ENCODE measurements around the gene KPTN. TPM values are rescaled to one million over a fixed set of nuclear protein-coding genes. Genes with fewer than 3 reads are reported as not detected.
A peak's percentile ranks its signal among the peaks of the same experiment; 100 is the strongest.

The KPTN gene
- total RNA-seq, 1 experiment from 2014 or later = 22.8 TPM

- Mint-ChIP-seq H3K36me3 (ENCODE audit: insufficient read depth, unreplicated experiment) (peaks cover 45% of the 10 kb centered on the region), H3K9me3 (ENCODE audit: low read depth, unreplicated experiment) (no peaks in the 10 kb centered on the region), H3K4me1 (ENCODE audit: low read depth, unreplicated experiment) (peaks cover 27% of the 10 kb centered on the region), H3K27ac (ENCODE audit: unreplicated experiment) (peak overlapping the region; percentile 89), H3K4me3 (ENCODE audit: low read depth, unreplicated experiment) (peak overlapping the region; percentile 98), H3K27me3 (ENCODE audit: unreplicated experiment) (no peaks in the 10 kb centered on the region)
- BruUV-seq (replicated peaks) = TSS peak; percentile 50
- intact Hi-C loops (cut with micrococcal nuclease; ENCODE audit: unreplicated experiment) = loop anchor here (5.0 kb wide), 1 partner anchor 93 kb away; the partner anchor contains the start of gene BICRA
- no peak for TF ChIP-seq CTCF (IDR thresholded peaks at IDR 0.05; ENCODE audit: unreplicated experiment)
- DNase-seq = no peak
- CTCF ChIA-PET = interaction anchor here (0.7 kb wide), 1 partner anchor 126 kb away, joined by 3 read pairs; no protein-coding TSS in a partner anchor
Observed at GRCh38 chr19:47514151-47514868, 30.3 kb upstream of the KPTN start.

GRCh38 chr19:47512948-47513319 is 28.9 kb upstream of the KPTN start:
- Mint-ChIP-seq H3K4me3 (ENCODE audit: low read depth, unreplicated experiment) (peak overlapping the region; percentile 98), H3K9me3 (ENCODE audit: low read depth, unreplicated experiment) (no peaks in the 10 kb centered on the region), H3K27me3 (ENCODE audit: unreplicated experiment) (no peaks in the 10 kb centered on the region), H3K4me1 (ENCODE audit: low read depth, unreplicated experiment) (peaks cover 27% of the 10 kb centered on the region), H3K36me3 (ENCODE audit: insufficient read depth, unreplicated experiment) (peaks cover 45% of the 10 kb centered on the region), H3K27ac (ENCODE audit: unreplicated experiment) (peak overlapping the region; percentile 89)
- BruUV-seq (replicated peaks) = TSS peak; percentile 51
- intact Hi-C loops (cut with micrococcal nuclease; ENCODE audit: unreplicated experiment) = loop anchor here (5.0 kb wide), 1 partner anchor 94 kb away; the partner anchor contains the start of gene BICRA
- CTCF ChIA-PET = interaction anchor here (0.7 to 0.9 kb wide), 2 partner anchors 11 to 28 kb away, joined by 3 to 4 read pairs; no protein-coding TSS in a partner anchor
- no peak for TF ChIP-seq CTCF (IDR thresholded peaks at IDR 0.05; ENCODE audit: unreplicated experiment)
- DNase-seq = no peak

GRCh38 chr19:47512183-47512947 is 28.3 kb upstream of the KPTN start:
- DNase-seq = peak; percentile 78
- no peaks in the 10 kb centered on the region for H3K27me3 Mint-ChIP-seq (ENCODE audit: unreplicated experiment)
- H3K4me1 Mint-ChIP-seq (ENCODE audit: low read depth, unreplicated experiment) = peaks cover 27% of the 10 kb centered on the region
- BruUV-seq (replicated peaks) = TSS peak; percentile 9
- no peaks in the 10 kb centered on the region for H3K9me3 Mint-ChIP-seq (ENCODE audit: low read depth, unreplicated experiment)
- intact Hi-C loops (cut with micrococcal nuclease; ENCODE audit: unreplicated experiment) = loop anchor here (5.0 kb wide), 1 partner anchor 95 kb away; the partner anchor contains the start of gene BICRA
- H3K27ac Mint-ChIP-seq (ENCODE audit: unreplicated experiment) = peak overlapping the region; percentile 89
- CTCF ChIA-PET = interaction anchor here (0.9 kb wide), 1 partner anchor 10 kb away, joined by 4 read pairs; no protein-coding TSS in a partner anchor
- no peak for TF ChIP-seq CTCF (IDR thresholded peaks at IDR 0.05; ENCODE audit: unreplicated experiment)
- peaks cover 46% of the 10 kb centered on the region for H3K36me3 Mint-ChIP-seq (ENCODE audit: insufficient read depth, unreplicated experiment)
- H3K4me3 Mint-ChIP-seq (ENCODE audit: low read depth, unreplicated experiment) = peak overlapping the region; percentile 98

GRCh38 chr19:47511681-47512080 is 27.7 kb upstream of the KPTN start:
- H3K36me3 Mint-ChIP-seq (ENCODE audit: insufficient read depth, unreplicated experiment) = peaks cover 49% of the 10 kb centered on the region
- H3K4me3 Mint-ChIP-seq (ENCODE audit: low read depth, unreplicated experiment) = peak overlapping the region; percentile 98
- DNase-seq = no peak
- peak overlapping the region; percentile 89 for H3K27ac Mint-ChIP-seq (ENCODE audit: unreplicated experiment)
- CTCF ChIA-PET = no interaction called here
- TF ChIP-seq CTCF (IDR thresholded peaks at IDR 0.05; ENCODE audit: unreplicated experiment) = no peak
- intact Hi-C loops (cut with micrococcal nuclease; ENCODE audit: unreplicated experiment) = loop anchor here (5.0 kb wide), 1 partner anchor 96 kb away; the partner anchor contains the start of gene BICRA
- H3K9me3 Mint-ChIP-seq (ENCODE audit: low read depth, unreplicated experiment) = no peaks in the 10 kb centered on the region
- H3K4me1 Mint-ChIP-seq (ENCODE audit: low read depth, unreplicated experiment) = peaks cover 27% of the 10 kb centered on the region
- BruUV-seq (replicated peaks) = no TSS peak
- H3K27me3 Mint-ChIP-seq (ENCODE audit: unreplicated experiment) = no peaks in the 10 kb centered on the region

Measured in Calu3 (cell line).